ENCODE measurements around the gene CEP112. TPM values are rescaled to one million over a fixed set of nuclear protein-coding genes. Genes with fewer than 3 reads are reported as not detected.
A peak's percentile ranks its signal among the peaks of the same experiment; 100 is the strongest.

Gene CEP112
- total RNA-seq, 1 experiment from 2014 or later: 9.5 TPM

DNA sequence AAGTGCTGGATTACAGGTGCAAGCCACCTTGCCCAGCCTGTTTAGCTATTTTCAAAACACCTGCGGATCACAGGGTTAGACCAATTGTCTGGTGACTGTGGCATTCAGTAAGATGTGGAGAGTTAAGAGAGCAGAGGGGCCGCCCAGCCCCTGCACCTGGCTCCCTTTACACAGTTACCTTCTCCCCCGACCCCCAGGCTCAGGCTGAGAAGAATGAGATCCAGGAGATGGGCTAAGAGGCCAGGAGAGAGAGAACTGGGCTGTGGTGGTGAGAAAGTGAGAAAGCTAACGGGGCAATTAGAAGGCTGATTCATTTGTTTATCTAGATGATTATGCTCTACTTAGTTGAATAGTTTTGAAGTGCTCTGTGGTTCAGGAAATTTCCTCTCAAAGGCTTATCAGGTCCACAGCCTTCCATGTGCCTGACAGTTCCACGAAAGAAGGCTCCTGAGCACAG lies 562.7 kb downstream of the CEP112 start:
- Histone ChIP-seq H3K27ac (ENCODE audit: low read length) (no peak overlapping the region), H3K36me3 (ENCODE audit: control insufficient read depth, insufficient read depth, low read length) (no peaks in the 10 kb centered on the region), H3K4me1 (ENCODE audit: control insufficient read depth, insufficient read depth, low read length) (peaks cover 12% of the 10 kb centered on the region), H3K27me3 (ENCODE audit: control insufficient read depth, insufficient read depth, low read length) (no peaks in the 10 kb centered on the region), H3K9me3 (ENCODE audit: control insufficient read depth, insufficient read depth, low read depth, low read length) (no peaks in the 10 kb centered on the region), H3K4me3 (ENCODE audit: low read depth in 2 of 2, low read length in 2 of 2) (no peak overlapping the region)
- CTCF ChIA-PET: no interaction called here
- in situ Hi-C loops (cut with HindIII; ENCODE audit: low pct_unique_long_range_greater_than_20kb, low sequenced_read_pairs) (no loop called here), intact Hi-C loops (cut with micrococcal nuclease; ENCODE audit: unreplicated experiment) (no loop called here)
- TF ChIP-seq, protein P1, sequence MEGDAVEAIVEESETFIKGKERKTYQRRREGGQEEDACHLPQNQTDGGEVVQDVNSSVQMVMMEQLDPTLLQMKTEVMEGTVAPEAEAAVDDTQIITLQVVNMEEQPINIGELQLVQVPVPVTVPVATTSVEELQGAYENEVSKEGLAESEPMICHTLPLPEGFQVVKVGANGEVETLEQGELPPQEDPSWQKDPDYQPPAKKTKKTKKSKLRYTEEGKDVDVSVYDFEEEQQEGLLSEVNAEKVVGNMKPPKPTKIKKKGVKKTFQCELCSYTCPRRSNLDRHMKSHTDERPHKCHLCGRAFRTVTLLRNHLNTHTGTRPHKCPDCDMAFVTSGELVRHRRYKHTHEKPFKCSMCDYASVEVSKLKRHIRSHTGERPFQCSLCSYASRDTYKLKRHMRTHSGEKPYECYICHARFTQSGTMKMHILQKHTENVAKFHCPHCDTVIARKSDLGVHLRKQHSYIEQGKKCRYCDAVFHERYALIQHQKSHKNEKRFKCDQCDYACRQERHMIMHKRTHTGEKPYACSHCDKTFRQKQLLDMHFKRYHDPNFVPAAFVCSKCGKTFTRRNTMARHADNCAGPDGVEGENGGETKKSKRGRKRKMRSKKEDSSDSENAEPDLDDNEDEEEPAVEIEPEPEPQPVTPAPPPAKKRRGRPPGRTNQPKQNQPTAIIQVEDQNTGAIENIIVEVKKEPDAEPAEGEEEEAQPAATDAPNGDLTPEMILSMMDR (IDR thresholded peaks at IDR 0.05): no peak
- TF ChIP-seq POLR2AphosphoS5 (IDR thresholded peaks at IDR 0.05; ENCODE audit: low read depth, low read length) (no peak), TCF7L2 (IDR thresholded peaks at IDR 0.05; ENCODE audit: low read depth, low read length) (no peak), SIN3A (IDR thresholded peaks at IDR 0.05; ENCODE audit: borderline replicate concordance, insufficient read depth, low read depth, low read length) (no peak)
- TF ChIP-seq, protein P2, sequence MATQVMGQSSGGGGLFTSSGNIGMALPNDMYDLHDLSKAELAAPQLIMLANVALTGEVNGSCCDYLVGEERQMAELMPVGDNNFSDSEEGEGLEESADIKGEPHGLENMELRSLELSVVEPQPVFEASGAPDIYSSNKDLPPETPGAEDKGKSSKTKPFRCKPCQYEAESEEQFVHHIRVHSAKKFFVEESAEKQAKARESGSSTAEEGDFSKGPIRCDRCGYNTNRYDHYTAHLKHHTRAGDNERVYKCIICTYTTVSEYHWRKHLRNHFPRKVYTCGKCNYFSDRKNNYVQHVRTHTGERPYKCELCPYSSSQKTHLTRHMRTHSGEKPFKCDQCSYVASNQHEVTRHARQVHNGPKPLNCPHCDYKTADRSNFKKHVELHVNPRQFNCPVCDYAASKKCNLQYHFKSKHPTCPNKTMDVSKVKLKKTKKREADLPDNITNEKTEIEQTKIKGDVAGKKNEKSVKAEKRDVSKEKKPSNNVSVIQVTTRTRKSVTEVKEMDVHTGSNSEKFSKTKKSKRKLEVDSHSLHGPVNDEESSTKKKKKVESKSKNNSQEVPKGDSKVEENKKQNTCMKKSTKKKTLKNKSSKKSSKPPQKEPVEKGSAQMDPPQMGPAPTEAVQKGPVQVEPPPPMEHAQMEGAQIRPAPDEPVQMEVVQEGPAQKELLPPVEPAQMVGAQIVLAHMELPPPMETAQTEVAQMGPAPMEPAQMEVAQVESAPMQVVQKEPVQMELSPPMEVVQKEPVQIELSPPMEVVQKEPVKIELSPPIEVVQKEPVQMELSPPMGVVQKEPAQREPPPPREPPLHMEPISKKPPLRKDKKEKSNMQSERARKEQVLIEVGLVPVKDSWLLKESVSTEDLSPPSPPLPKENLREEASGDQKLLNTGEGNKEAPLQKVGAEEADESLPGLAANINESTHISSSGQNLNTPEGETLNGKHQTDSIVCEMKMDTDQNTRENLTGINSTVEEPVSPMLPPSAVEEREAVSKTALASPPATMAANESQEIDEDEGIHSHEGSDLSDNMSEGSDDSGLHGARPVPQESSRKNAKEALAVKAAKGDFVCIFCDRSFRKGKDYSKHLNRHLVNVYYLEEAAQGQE (IDR thresholded peaks at IDR 0.05; ENCODE audit: insufficient read depth in 1 of 2, low read depth in 2 of 2, low read length in 1 of 2): no peak
- BruUV-seq (replicated peaks): no TSS peak
- ATAC-seq: no peak
- POLR2A ChIA-PET: no interaction called here
- DNase-seq (ENCODE audit: low read depth, low spot score): no peak

DNA sequence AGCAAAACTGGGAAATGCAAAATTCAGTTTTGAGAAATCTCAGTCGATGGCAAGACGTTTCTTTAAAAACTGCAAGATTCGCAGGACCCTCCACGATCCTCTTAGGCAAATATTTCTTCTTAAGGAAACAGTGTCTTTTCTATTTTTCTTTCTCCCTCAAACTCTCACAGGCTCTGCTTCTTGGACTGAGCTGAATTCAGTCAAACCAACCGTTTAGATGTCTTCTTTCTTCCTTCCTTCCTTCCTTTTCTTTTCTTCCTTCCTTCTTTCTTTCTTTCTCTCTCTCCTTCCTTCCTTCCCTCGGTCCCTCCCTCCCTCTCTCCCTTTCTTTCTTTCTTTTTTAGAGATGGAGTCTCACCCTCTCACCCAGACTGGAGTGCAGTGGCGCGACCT lies 563.3 kb downstream of the CEP112 start:
- Histone ChIP-seq H3K27me3 (ENCODE audit: control insufficient read depth, insufficient read depth, low read length) (no peaks in the 10 kb centered on the region), H3K36me3 (ENCODE audit: control insufficient read depth, insufficient read depth, low read length) (no peaks in the 10 kb centered on the region), H3K4me3 (ENCODE audit: low read depth in 2 of 2, low read length in 2 of 2) (peak overlapping the region in 1 of 2 experiments; percentile 34; a peak in 2 of 4 replicates), H3K4me1 (ENCODE audit: control insufficient read depth, insufficient read depth, low read length) (peaks cover 12% of the 10 kb centered on the region), H3K27ac (ENCODE audit: low read length) (no peak overlapping the region), H3K9me3 (ENCODE audit: control insufficient read depth, insufficient read depth, low read depth, low read length) (no peaks in the 10 kb centered on the region)
- BruUV-seq (replicated peaks): no TSS peak
- ChIA-PET POLR2A (no interaction called here), CTCF (no interaction called here)
- ATAC-seq: no peak
- intact Hi-C loops (cut with micrococcal nuclease; ENCODE audit: unreplicated experiment) (no loop called here), in situ Hi-C loops (cut with HindIII; ENCODE audit: low pct_unique_long_range_greater_than_20kb, low sequenced_read_pairs) (no loop called here)
- TF ChIP-seq, protein P2 (IDR thresholded peaks at IDR 0.05; ENCODE audit: insufficient read depth in 1 of 2, low read depth in 2 of 2, low read length in 1 of 2): no peak
- TF ChIP-seq, protein P1 (IDR thresholded peaks at IDR 0.05): no peak
- TF ChIP-seq POLR2AphosphoS5 (IDR thresholded peaks at IDR 0.05; ENCODE audit: low read depth, low read length) (no peak), TCF7L2 (IDR thresholded peaks at IDR 0.05; ENCODE audit: low read depth, low read length) (no peak), SIN3A (IDR thresholded peaks at IDR 0.05; ENCODE audit: borderline replicate concordance, insufficient read depth, low read depth, low read length) (no peak)
- no peak for DNase-seq (ENCODE audit: low read depth, low spot score)
